ENCODE results near the gene SRCIN1.
A peak's percentile ranks its signal among the peaks of the same experiment; 100 is the strongest.

The SRCIN1 gene

GRCh38 chr17:38561416-38562214 is 44.1 kb downstream of the SRCIN1 start:
- DNase-seq = no peak

- DNase-seq = no peak
Measured at GRCh38 chr17:38560503-38561318, 45.0 kb downstream of the SRCIN1 start.

GRCh38 chr17:38559880-38560230 is 45.9 kb downstream of the SRCIN1 start:
- DNase-seq = no peak

GRCh38 chr17:38559051-38559879 is 46.5 kb downstream of the SRCIN1 start:
- DNase-seq = peak; percentile 82

- peak; percentile 6 for DNase-seq
Measured at GRCh38 chr17:38558728-38559050, 47.1 kb downstream of the SRCIN1 start.

GRCh38 chr17:38557836-38558727 is 47.7 kb downstream of the SRCIN1 start:
- DNase-seq = peak; percentile 86

GRCh38 chr17:38557396-38557795 is 48.4 kb downstream of the SRCIN1 start:
- no peak for DNase-seq

- no peak for DNase-seq
Measured at GRCh38 chr17:38556239-38556638, 49.5 kb downstream of the SRCIN1 start.

- no peak for DNase-seq
Measured at GRCh38 chr17:38554430-38555350, 51.1 kb downstream of the SRCIN1 start.

GRCh38 chr17:38552343-38552742 is 53.4 kb downstream of the SRCIN1 start:
- DNase-seq = no peak

- DNase-seq = no peak
Measured at GRCh38 chr17:38551121-38551520, 54.6 kb downstream of the SRCIN1 start.

GRCh38 chr17:38550661-38551060 is 55.1 kb downstream of the SRCIN1 start:
- DNase-seq = no peak

GRCh38 chr17:38549285-38549684 is 56.5 kb downstream of the SRCIN1 start:
- DNase-seq = no peak

- no peak for DNase-seq
Measured at GRCh38 chr17:38547444-38547843, 58.3 kb downstream of the SRCIN1 start.

- no peak for DNase-seq
Measured at GRCh38 chr17:38546396-38546795, 59.4 kb downstream of the SRCIN1 start.

GRCh38 chr17:38545531-38546225 is 60.1 kb downstream of the SRCIN1 start:
- DNase-seq = no peak

GRCh38 chr17:38544839-38545209 is 60.9 kb downstream of the SRCIN1 start:
- DNase-seq = no peak

- no peak for DNase-seq
Measured at GRCh38 chr17:38544175-38544838, 61.4 kb downstream of the SRCIN1 start.

GRCh38 chr17:38543403-38544174 is 62.2 kb downstream of the SRCIN1 start:
- no peak for DNase-seq
